HCT116 (cell line): ENCODE data around the gene SLC27A5. TPM values are rescaled to one million over a fixed set of nuclear protein-coding genes. Genes with fewer than 3 reads are reported as not detected.

Experiments
- ATAC-seq: fragments of 200-7000 bp; cut with Tn5 transposase; 2 replicates; pipeline ENCODE4 v1.9.1; 2020; ENCODE audit warnings: mild to moderate bottlenecking, moderate library complexity
- BruUV-seq: library from RNA; stranded (reverse); fragments of 400-500 nt; replicated peaks from 2 replicates; lab custom pipeline; 2021; lab: Mats Ljungman, UMichigan
- CTCF ChIA-PET: fragments of 300-600 bp; sonication (Branson Sonifier 250); formaldehyde crosslinking; loops from one replicate; lab custom pipeline; 2021; ENCODE audit warnings: antibody characterized with exemption; lab: Charles Lee
- POLR2A ChIA-PET: fragments of 300-600, 350-600 bp; sonication (Branson Sonifier 250); formaldehyde crosslinking; loops from one replicate; lab custom pipeline; 2021; ENCODE audit warnings: antibody characterized with exemption; lab: Charles Lee
- RAD21 ChIA-PET, 2 experiments: fragments of 300-600 bp; sonication (Branson Sonifier 250); formaldehyde crosslinking; loops; one replicate each; lab custom pipeline; 2023; ENCODE audit warnings: low total read pairs in 2 of 2; ENCODE audit not compliant: uncharacterized antibody in 2 of 2, unreplicated experiment in 2 of 2, low non-redundant PET in 1 of 2; lab: Charles Lee
- DNase-seq: peaks from one replicate; pipeline ENCODE4 v3.0.0-alpha.2; 2010; ENCODE audit warnings: low read depth, low spot score
- H2AFZ ChIP-seq: fragments of 200-600 bp; shearing (Covaris generic), sonication (generic); 2 replicates; pipeline ENCODE4 v1.6.1; 2017; ENCODE audit warnings: low read depth, mixed run types, mixed read lengths, antibody characterized with exemption, low read length; ENCODE audit not compliant: poor library complexity, severe bottlenecking
- H3K27ac ChIP-seq: 2 replicates; pipeline ENCODE4 v1.5.1; 2012; ENCODE audit warnings: low read depth, low read length
- H3K27me3 ChIP-seq: fragments of 200-600 bp; sonication (generic); 2 replicates; pipeline ENCODE4 v1.6.1; 2016; ENCODE audit warnings: mixed run types, low read length, mixed read lengths; ENCODE audit not compliant: insufficient read depth
- H3K36me3 ChIP-seq, 2 experiments: fragments of 200-500 bp in 1 of 2; fragments of 200-600 bp in 1 of 2; sonication (Bioruptor generic) in 1 of 2; sonication (generic) in 1 of 2; 2 replicates each; pipeline versions ENCODE4 v1.5.1 to v1.6.1; 2014 to 2016; ENCODE audit warnings: low read length in 2 of 2, inconsistent platforms in 1 of 2, mixed read lengths in 1 of 2, mixed run types in 1 of 2; ENCODE audit not compliant: insufficient read depth in 2 of 2, control insufficient read depth in 1 of 2
- H3K4me1 ChIP-seq, 2 experiments: fragments of 200-600 bp in 1 of 2; sonication (generic) in 1 of 2; 2 replicates each; pipeline versions ENCODE4 v1.5.1 to v1.6.1; 2012 to 2017; ENCODE audit warnings: low read length in 2 of 2, inconsistent platforms in 1 of 2, mild to moderate bottlenecking in 1 of 2, mixed read lengths in 1 of 2, mixed run types in 1 of 2, moderate library complexity in 1 of 2; ENCODE audit not compliant: insufficient read depth in 2 of 2, control insufficient read depth in 1 of 2
- H3K4me2 ChIP-seq: fragments of 200-600 bp; sonication (generic); 2 replicates; pipeline ENCODE4 v1.6.1; 2017; ENCODE audit warnings: mixed run types, low read length, mixed read lengths
- H3K4me3 ChIP-seq, 2 experiments: fragments of 200-600 bp in 1 of 2; sonication (generic) in 1 of 2; replicated peaks in 1 of 2; 2 replicates each; pipeline ENCODE4 v1.5.1; 2011 to 2016; ENCODE audit warnings: low read length in 2 of 2, control low read depth in 1 of 2, low read depth in 1 of 2, mild to moderate bottlenecking in 1 of 2, mixed read lengths in 1 of 2, mixed run types in 1 of 2
- H3K79me2 ChIP-seq: fragments of 200-600 bp; sonication (generic); 2 replicates; pipeline ENCODE4 v1.6.1; 2017; ENCODE audit warnings: mild to moderate bottlenecking, mixed run types, low read length, moderate library complexity, mixed read lengths; ENCODE audit not compliant: insufficient read depth
- H3K9ac ChIP-seq: fragments of 200-600 bp; sonication (generic); 2 replicates; pipeline ENCODE4 v1.6.1; 2016; ENCODE audit warnings: low read length, mixed read lengths
- H3K9me2 ChIP-seq: fragments of 200-600 bp; sonication (generic), shearing (Covaris generic); 2 replicates; pipeline ENCODE4 v1.6.1; 2017; ENCODE audit warnings: mixed run types, mild to moderate bottlenecking, moderate library complexity; ENCODE audit not compliant: insufficient read depth
- H3K9me3 ChIP-seq, 2 experiments: fragments of 200-500 bp in 1 of 2; fragments of 200-600 bp in 1 of 2; sonication (Bioruptor generic) in 1 of 2; sonication (generic) in 1 of 2; 2 replicates each; pipeline ENCODE4 v1.6.1; 2014 to 2017; ENCODE audit warnings: low read length in 2 of 2, mixed read lengths in 2 of 2, inconsistent platforms in 1 of 2, low read depth in 1 of 2, mild to moderate bottlenecking in 1 of 2, mixed run types in 1 of 2, moderate library complexity in 1 of 2; ENCODE audit not compliant: control insufficient read depth in 1 of 2, insufficient read depth in 1 of 2
- H4K20me1 ChIP-seq: fragments of 200-600 bp; sonication (generic), shearing (Covaris generic); 2 replicates; pipeline ENCODE4 v1.6.1; 2017; ENCODE audit warnings: mixed run types, mild to moderate bottlenecking, moderate library complexity; ENCODE audit not compliant: insufficient read depth
- CEBPB ChIP-seq: IDR thresholded peaks from 2 replicates; pipeline ENCODE4 v1.6.1; 2012; ENCODE audit warnings: low read depth
- JUND ChIP-seq: IDR thresholded peaks from 2 replicates; pipeline ENCODE4 v1.6.1; 2012
- RAD21 ChIP-seq: IDR thresholded peaks from 2 replicates; pipeline ENCODE4 v1.6.1; 2012; ENCODE audit warnings: low read depth, mild to moderate bottlenecking
- SIN3A ChIP-seq: IDR thresholded peaks from 2 replicates; pipeline ENCODE4 v1.6.1; 2012; ENCODE audit warnings: low read depth
- ZFX ChIP-seq: fragments of 450-650 bp; IDR thresholded peaks from 2 replicates; pipeline ENCODE4 v1.6.1; 2017
- ZNF274 ChIP-seq: fragments of 200-500 bp; sonication (Bioruptor generic); IDR thresholded peaks from 2 replicates; pipeline ENCODE4 v1.6.1; 2014; ENCODE audit warnings: mild to moderate bottlenecking, low read depth, low read length, inconsistent platforms
- intact Hi-C: fragments of 100-400 bp; cut with micrococcal nuclease; formaldehyde crosslinking; loops from 2 replicates; pipeline ENCODE4 v1.10.0; 2022
- total RNA-seq: library from RNA; stranded (reverse); gene quantifications from one replicate; pipeline ENCODE4 v1.2.1, GENCODE V29; 2021; ENCODE audit not compliant: unreplicated experiment
- TF ChIP-seq, protein P1 (sequence below), 3 experiments: fragments of 200-600 bp in 1 of 3; sonication (generic) in 1 of 3; IDR thresholded peaks in 2 of 3; conservative IDR thresholded peaks in 1 of 3; 2 replicates each; pipeline ENCODE4 v1.5.1; 2012 to 2017; ENCODE audit warnings: low read depth in 2 of 3, low read length in 2 of 3, antibody characterized with exemption in 1 of 3, borderline replicate concordance in 1 of 3, control low read depth in 1 of 3, mild to moderate bottlenecking in 1 of 3, mixed read lengths in 1 of 3, mixed run types in 1 of 3, moderate library complexity in 1 of 3; ENCODE audit not compliant: insufficient read depth in 1 of 3

The SLC27A5 gene
- total RNA-seq, 1 experiment from 2014 or later = 27.1 TPM

DNA sequence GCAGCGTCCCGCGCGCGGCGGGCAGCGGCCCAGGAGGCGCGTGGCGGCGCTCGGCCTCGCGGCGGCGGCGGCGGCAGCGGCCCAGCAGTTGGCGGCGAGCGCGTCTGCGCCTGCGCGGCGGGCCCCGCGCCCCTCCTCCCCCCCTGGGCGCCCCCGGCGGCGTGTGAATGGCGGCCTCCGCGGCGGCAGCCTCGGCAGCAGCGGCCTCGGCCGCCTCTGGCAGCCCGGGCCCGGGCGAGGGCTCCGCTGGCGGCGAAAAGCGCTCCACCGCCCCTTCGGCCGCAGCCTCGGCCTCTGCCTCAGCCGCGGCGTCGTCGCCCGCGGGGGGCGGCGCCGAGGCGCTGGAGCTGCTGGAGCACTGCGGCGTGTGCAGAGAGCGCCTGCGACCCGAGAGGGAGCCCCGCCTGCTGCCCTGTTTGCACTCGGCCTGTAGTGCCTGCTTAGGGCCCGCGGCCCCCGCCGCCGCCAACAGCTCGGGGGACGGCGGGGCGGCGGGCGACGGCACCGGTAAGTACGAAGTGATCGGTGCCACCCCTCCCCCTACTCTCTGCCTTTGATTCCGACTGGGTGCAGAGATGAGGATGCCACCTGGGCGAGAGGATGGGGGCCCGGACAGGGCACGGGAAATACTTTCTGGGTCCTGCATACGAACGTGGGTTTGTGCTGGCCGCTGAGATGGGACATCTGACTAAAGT, 32.9 kb upstream of the SLC27A5 start:
- Histone ChIP-seq H3K27me3 (peaks cover 3% of the 10 kb centered on the region; the same call in 1 of the 2 replicates), H3K79me2 (peaks cover 52% of the 10 kb centered on the region), H3K4me1 (peaks cover 14 to 27% of the 10 kb centered on the region in 2 experiments), H3K4me3 (peak overlapping the region; percentile 90 to 94), H3K9me2 (no peaks in the 10 kb centered on the region), H3K36me3 (peaks cover 36 to 46% of the 10 kb centered on the region in 2 experiments; a peak in 2 of 4 replicates), H4K20me1 (peaks cover 32% of the 10 kb centered on the region; the same call in 1 of the 2 replicates), H3K27ac (peak overlapping the region; percentile 77), H2AFZ (no peak overlapping the region), H3K9ac (peak overlapping the region; percentile 93), H3K4me2 (peak overlapping the region; percentile 90), H3K9me3 (no peaks in the 10 kb centered on the region)
- DNase-seq (no peak), ATAC-seq (peak; percentile 51)
- BruUV-seq = no TSS peak
- POLR2A ChIA-PET = interaction anchor here (1.2 to 2.4 kb wide), 8 partner anchors 9 to 182 kb away, joined by 4 to 31 read pairs (median 12); partner anchors contain the start of genes CHMP2A, MZF1, ZBTB45 and ZNF497
- no peak for TF ChIP-seq CEBPB
- TF ChIP-seq ZFX = peak; percentile 91
- TF ChIP-seq JUND = no peak
- TF ChIP-seq, protein P1, sequence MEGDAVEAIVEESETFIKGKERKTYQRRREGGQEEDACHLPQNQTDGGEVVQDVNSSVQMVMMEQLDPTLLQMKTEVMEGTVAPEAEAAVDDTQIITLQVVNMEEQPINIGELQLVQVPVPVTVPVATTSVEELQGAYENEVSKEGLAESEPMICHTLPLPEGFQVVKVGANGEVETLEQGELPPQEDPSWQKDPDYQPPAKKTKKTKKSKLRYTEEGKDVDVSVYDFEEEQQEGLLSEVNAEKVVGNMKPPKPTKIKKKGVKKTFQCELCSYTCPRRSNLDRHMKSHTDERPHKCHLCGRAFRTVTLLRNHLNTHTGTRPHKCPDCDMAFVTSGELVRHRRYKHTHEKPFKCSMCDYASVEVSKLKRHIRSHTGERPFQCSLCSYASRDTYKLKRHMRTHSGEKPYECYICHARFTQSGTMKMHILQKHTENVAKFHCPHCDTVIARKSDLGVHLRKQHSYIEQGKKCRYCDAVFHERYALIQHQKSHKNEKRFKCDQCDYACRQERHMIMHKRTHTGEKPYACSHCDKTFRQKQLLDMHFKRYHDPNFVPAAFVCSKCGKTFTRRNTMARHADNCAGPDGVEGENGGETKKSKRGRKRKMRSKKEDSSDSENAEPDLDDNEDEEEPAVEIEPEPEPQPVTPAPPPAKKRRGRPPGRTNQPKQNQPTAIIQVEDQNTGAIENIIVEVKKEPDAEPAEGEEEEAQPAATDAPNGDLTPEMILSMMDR (IDR thresholded peaks at IDR 0.05 in 2 of 3, conservative IDR thresholded peaks at IDR 0.05 in 1 of 3; ENCODE audit: borderline replicate concordance in 1 of 3, insufficient read depth in 1 of 3, low read depth in 2 of 3, low read length in 2 of 3) = no peak
- peak; percentile 28 for TF ChIP-seq SIN3A
- no peak for TF ChIP-seq RAD21
- no peak for TF ChIP-seq ZNF274
- RAD21 ChIA-PET = no interaction called here
- intact Hi-C loops = loop anchor here (1.0 kb wide), 2 partner anchors 25 to 29 kb away; partner anchors contain the start of genes MZF1 and ZBTB45
- CTCF ChIA-PET = interaction anchor here (1.2 to 1.8 kb wide), 3 partner anchors 24 to 26 kb away, joined by 3 to 9 read pairs (median 3); partner anchors contain the start of gene ZBTB45
